ENCODE results near the gene PLAGL2. TPM values are rescaled to one million over a fixed set of nuclear protein-coding genes. Genes with fewer than 3 reads are reported as not detected.

Gene PLAGL2
- total RNA-seq, 2 experiments from 2014 or later: 9.8 to 40.3 TPM

- DNase-seq (ENCODE audit: low spot score): no peak
- Histone ChIP-seq H3K9me2 (ENCODE audit: insufficient read depth, low read length) (no peaks in the 10 kb centered on the region), H4K20me1 (ENCODE audit: insufficient read depth, low read length) (no peaks in the 10 kb centered on the region), H3K79me2 (ENCODE audit: insufficient read depth, low read depth, low read length) (no peaks in the 10 kb centered on the region), H2AFZ (ENCODE audit: low read length) (no peak overlapping the region), H3K4me3 (ENCODE audit: low read depth, low read length, poor library complexity, severe bottlenecking) (no peak overlapping the region), H3K4me2 (ENCODE audit: low read length) (no peak overlapping the region), H3K27ac (ENCODE audit: low read depth, low read length, poor library complexity, severe bottlenecking) (no peak overlapping the region), H3K9me3 (ENCODE audit: low read length) (no peaks in the 10 kb centered on the region), H3K4me1 (ENCODE audit: insufficient read depth, low read length, poor library complexity, severe bottlenecking) (no peaks in the 10 kb centered on the region), H3K36me3 (ENCODE audit: insufficient read depth, low read length) (peaks cover 63% of the 10 kb centered on the region)
- ChIA-PET CTCF (ENCODE audit: unreplicated experiment) (no interaction called here), POLR2A (interaction anchor here (0.6 kb wide), 1 partner anchor 365 kb away, joined by 3 read pairs; no protein-coding TSS in a partner anchor)
- BruUV-seq (replicated peaks): no TSS peak
- intact Hi-C loops (cut with micrococcal nuclease; ENCODE audit: unreplicated experiment): loop anchor here (10.0 kb wide), 1 partner anchor 496 kb away; no protein-coding TSS in a partner anchor
- TF ChIP-seq, protein P1, sequence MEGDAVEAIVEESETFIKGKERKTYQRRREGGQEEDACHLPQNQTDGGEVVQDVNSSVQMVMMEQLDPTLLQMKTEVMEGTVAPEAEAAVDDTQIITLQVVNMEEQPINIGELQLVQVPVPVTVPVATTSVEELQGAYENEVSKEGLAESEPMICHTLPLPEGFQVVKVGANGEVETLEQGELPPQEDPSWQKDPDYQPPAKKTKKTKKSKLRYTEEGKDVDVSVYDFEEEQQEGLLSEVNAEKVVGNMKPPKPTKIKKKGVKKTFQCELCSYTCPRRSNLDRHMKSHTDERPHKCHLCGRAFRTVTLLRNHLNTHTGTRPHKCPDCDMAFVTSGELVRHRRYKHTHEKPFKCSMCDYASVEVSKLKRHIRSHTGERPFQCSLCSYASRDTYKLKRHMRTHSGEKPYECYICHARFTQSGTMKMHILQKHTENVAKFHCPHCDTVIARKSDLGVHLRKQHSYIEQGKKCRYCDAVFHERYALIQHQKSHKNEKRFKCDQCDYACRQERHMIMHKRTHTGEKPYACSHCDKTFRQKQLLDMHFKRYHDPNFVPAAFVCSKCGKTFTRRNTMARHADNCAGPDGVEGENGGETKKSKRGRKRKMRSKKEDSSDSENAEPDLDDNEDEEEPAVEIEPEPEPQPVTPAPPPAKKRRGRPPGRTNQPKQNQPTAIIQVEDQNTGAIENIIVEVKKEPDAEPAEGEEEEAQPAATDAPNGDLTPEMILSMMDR (conservative IDR thresholded peaks at IDR 0.05; ENCODE audit: low read length): no peak
- TF ChIP-seq EZH2phosphoT487 (IDR thresholded peaks at IDR 0.05; ENCODE audit: borderline replicate concordance, low read depth, low read length): no peak
Measured at GRCh38 chr20:32158351-32158750, 49.2 kb downstream of the PLAGL2 start.

DNA sequence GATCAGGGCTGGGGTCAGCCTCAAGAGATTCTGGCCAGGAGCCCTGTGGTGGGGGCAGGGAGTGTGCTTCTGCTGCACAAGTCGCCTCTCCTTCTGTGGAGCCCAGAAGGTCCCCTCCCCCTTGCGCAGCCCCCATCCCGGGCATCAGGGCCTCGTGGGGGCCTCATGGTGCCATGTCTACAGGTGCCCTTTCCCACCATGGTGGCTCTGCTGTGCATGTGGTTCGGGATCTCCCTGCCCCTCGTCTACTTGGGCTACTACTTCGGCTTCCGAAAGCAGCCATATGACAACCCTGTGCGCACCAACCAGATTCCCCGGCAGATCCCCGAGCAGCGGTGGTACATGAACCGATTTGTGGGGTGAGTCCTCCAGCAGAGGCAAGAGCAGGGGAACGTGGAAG lies 49.9 kb downstream of the PLAGL2 start:
- TF ChIP-seq, protein P1 (conservative IDR thresholded peaks at IDR 0.05; ENCODE audit: low read length): no peak
- TF ChIP-seq EZH2phosphoT487 (IDR thresholded peaks at IDR 0.05; ENCODE audit: borderline replicate concordance, low read depth, low read length): no peak
- ChIA-PET CTCF (ENCODE audit: unreplicated experiment) (no interaction called here), POLR2A (interaction anchor here (0.7 kb wide), 1 partner anchor 344 kb away, joined by 3 read pairs; no protein-coding TSS in a partner anchor)
- H3K27ac ChIP-seq (ENCODE audit: low read depth, low read length, poor library complexity, severe bottlenecking): no peak overlapping the region
- intact Hi-C loops (cut with micrococcal nuclease; ENCODE audit: unreplicated experiment): loop anchor here (10.0 kb wide), 1 partner anchor 497 kb away; no protein-coding TSS in a partner anchor
- BruUV-seq (replicated peaks): no TSS peak
- H3K4me1 ChIP-seq (ENCODE audit: insufficient read depth, low read length, poor library complexity, severe bottlenecking): no peaks in the 10 kb centered on the region
- H3K36me3 ChIP-seq (ENCODE audit: insufficient read depth, low read length): peaks cover 63% of the 10 kb centered on the region
- H4K20me1 ChIP-seq (ENCODE audit: insufficient read depth, low read length): no peaks in the 10 kb centered on the region
- no peak overlapping the region for H3K4me2 ChIP-seq (ENCODE audit: low read length)
- H3K4me3 ChIP-seq (ENCODE audit: low read depth, low read length, poor library complexity, severe bottlenecking): no peak overlapping the region
- H3K9me2 ChIP-seq (ENCODE audit: insufficient read depth, low read length): no peaks in the 10 kb centered on the region
- H3K9me3 ChIP-seq (ENCODE audit: low read length): no peaks in the 10 kb centered on the region
- H2AFZ ChIP-seq (ENCODE audit: low read length): no peak overlapping the region
- no peak for DNase-seq (ENCODE audit: low spot score)
- no peaks in the 10 kb centered on the region for H3K79me2 ChIP-seq (ENCODE audit: insufficient read depth, low read depth, low read length)
